Medulla oblongata (tissue), 1 donor: ENCODE measurements around the gene SOCS6.

ENCODE experiments used
- DNase-seq: peaks from one replicate; pipeline ENCODE4 v3.0.0-alpha.2; 2015; ENCODE audit errors: extremely low spot score

Gene SOCS6

GRCh38 chr18:70289351-70290312, 787 bp downstream of the SOCS6 start:
- DNase-seq, result peak; percentile 23

DNA sequence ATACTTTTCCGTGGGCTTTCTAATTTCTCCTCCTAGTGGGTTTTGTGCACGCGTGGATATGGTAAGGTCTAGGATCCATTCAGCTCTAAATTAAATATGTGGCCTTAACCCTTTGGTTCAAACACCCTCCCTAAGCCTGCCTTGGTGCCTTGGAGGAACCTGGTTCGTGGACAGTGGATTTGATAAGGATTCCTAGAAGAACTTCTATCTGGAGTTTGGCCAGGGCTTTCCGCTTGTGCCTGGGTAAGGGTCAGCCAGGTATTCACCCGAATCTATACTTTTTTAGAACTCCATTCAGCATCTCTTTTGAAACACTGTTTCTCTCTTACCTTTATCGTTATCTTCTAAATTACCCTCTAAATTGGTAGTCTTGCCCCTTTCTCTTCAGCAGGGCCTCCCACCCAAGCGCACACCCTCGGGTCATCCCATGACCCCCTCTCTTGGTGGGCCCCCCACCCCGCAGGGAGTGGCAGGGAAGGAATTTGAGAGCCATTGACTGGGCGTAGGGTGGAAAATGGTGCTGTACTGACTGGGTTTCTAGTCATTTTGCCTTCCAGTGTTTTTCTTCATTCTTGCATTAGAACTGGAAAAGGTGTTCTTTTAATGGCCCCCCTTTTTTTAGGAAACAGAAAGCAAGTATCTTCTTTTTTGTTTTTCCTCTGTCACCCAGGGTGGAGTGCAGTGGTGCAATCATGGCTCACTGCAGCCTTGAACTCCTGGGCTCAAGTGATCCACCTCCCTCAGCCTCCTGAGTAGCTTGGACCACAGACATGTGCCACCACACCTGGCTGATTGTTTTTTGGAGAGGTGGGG, 1.8 kb downstream of the SOCS6 start:
- peak; percentile 21 for DNase-seq

GRCh38 chr18:70291295-70291574, 2.4 kb downstream of the SOCS6 start:
- DNase-seq, result no peak

GRCh38 chr18:70292628-70293027, 3.8 kb downstream of the SOCS6 start:
- peak; percentile 23 for DNase-seq

DNA sequence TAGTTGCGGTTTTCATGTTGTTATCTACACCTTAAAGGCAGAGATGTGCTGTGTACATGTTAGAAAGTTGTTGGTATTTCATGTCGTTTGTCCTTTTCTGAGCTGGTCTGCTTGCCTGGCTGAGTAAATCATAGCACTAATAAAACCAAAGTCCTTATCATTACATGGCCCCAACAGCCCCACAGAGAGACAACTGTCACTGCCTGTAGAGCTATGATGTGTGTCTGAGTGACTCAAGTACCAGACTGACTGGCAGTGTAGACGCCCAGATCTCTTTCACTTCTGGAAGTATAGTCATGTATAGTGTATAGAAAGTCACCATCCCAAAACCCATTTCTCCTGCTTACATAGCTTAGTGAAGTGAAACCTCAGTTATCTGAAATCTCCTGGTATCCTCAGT, 4.3 kb downstream of the SOCS6 start:
- peak; percentile 12 for DNase-seq

GRCh38 chr18:70294471-70295191, 5.8 kb downstream of the SOCS6 start:
- DNase-seq, result peak; percentile 16

DNA sequence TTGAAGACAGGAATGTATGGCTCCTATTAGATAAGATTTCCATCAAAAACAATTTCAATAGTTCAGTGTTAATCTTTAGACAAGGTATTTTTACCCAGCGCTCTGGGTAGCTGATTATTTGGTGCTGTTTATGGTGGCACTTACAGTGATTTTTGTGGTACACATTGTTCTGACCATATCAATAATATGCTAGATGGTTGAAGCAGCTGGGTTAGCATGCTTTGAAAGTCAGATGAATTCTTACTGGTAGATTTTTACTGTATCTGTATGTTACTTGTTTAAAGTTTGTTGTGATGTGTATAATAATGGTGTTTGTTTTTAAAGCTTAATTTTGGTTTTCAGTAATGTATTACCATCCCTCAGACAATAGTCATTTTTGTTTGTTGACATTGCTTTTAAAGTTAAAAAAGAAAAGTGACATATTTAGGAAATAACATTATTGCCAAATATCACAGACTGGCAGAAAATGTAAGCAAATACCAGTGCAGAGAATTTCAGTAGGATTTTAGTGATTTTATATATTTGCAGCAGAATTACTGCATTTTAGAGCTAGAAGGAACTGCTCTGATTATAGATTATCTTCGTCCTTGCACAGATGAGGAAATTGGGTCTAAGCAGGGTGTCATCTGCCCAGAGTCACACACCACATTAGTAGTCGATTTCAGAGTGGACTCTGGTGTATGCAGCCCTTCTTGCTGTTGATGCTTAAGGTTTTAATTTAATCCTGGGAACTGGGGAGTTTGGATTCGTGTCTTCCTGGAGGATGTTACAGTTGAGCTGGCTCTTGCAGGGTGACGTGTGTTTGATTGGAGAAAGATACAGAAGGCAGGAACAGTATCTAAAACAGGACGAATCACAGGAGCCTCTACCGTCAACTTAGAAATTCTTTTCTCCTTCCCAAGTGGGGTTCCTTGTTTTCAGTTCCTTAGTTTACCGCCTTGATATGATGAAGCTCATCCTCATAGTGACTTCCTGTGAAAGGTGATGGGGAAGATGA, 6.6 kb downstream of the SOCS6 start:
- peak; percentile 28 for DNase-seq

- peak; percentile 47 for DNase-seq
Measured at GRCh38 chr18:70296289-70296688, 7.4 kb downstream of the SOCS6 start.

DNA sequence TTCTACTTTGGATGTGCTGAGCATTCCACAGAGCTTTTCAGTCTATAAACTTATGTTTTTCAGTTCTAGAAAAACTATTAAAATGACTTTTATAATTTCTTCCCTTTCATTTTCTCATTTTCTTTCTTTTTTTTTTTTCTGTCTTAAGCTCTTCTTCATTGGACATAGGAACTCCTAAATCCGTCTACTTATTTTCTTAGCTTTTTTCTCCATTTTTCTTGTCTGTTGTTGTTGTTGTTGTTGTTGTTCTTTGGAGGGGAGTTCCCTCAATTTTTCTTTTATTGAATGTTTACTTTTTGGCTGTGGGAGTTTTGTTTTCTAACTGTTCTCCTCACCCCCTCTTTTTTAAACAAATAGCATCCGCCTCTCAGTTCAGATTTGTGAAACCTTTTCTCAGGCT, 7.9 kb downstream of the SOCS6 start:
- no peak for DNase-seq

GRCh38 chr18:70299393-70299792, 10.5 kb downstream of the SOCS6 start:
- no peak for DNase-seq

- no peak for DNase-seq
Measured at GRCh38 chr18:70301667-70302066, 12.8 kb downstream of the SOCS6 start.

DNA sequence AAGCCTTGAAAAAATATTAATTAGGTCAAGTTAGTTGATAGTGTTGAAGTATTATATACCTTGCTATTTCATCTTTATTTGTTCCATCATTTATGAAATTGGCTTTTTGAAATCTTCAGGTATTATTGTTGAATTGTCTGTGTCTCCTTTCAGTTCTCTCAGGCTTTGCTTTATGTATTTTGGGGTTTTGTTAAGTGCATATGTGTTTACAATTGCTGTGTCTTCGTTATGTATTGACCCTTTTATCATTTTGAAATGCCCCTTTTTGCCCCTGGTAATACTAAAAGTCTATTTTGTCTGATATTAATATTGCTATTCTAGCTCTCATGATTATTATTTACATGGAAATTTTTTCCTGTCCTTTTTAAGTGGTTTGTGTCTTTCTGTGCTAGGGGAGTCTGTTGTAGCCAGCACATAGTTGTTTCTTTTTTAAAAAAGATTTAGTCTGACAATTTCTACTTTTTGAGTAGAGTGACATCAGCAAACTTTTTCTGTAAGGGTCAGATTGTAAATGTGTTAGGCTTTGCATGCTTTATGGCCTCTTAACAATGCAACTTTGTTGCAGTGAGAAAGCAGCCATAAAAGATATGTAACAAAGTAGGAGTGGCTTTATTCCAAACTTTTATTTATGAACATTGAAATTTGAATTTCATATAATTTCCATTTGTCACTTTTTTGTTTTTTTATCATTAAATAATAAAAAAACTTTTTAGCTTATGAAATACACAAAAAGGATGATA, 19.9 kb downstream of the SOCS6 start:
- no peak for DNase-seq

DNA sequence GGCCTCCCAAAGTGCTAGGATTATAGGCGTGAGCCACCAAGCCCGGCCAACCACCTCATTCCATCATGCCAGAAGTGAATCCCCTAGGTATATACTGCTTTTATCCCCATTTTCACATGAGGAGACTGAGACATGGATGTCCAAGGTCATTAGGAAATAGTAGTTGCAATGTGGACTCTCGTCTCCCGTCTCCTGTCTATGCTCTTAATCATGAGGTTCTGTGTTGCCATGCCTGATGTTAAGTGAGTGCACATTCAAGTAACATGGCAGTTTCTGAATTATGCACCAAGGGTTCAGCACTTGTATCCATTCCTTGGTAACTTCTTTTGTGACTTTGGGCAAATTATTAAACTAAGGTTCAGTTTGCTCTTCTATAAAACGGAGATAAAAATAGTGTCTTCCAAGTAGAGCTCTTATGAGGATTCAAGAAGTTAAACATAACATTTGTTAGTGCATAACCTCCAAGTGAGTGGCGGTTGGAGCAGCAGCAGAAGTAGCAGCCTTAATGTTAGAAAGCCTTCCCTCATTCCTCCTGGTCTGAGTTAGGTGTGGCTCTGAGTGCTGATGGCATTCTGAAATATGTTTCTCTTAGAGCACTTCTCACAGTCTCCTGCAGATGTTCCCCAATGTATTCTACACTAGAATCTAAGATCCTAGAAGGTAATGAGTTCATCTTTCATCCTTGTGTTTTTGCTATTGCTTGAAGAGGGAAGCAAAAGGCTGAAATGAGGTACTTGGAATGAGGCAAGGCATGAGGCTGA, 21.9 kb downstream of the SOCS6 start:
- no peak for DNase-seq

- DNase-seq, result no peak
Measured at GRCh38 chr18:70311726-70312125, 22.9 kb downstream of the SOCS6 start.

- DNase-seq, result no peak
Measured at GRCh38 chr18:70313640-70314039, 24.8 kb downstream of the SOCS6 start.

DNA sequence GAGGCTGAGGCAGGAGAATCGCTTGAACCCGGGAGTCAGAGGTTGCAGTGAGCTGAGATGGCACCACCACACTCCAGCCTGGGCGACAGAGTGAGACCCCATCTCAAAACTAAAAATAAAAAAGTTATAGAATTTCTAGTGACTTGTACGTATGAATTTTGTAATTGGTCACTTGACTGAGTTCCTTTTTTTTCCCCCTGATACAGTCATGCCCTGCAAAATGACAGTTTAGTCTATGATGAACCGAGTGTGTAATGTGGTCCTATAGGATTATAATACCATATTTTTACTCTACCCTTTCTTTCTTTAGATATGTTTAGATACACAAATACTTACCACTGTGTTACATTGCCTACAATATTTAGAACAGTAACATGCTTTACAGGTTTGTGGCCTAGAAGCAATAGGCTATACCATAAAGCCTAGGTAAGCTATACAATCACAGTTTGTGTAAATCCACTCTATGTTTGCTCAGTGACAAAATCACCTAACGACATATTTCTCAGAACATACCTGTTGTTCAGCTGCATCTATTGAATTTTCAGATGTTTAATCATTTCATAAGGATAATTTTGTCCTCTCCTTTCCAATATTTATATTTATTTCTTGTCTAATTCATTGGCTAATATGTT, 25.4 kb downstream of the SOCS6 start:
- no peak for DNase-seq

DNA sequence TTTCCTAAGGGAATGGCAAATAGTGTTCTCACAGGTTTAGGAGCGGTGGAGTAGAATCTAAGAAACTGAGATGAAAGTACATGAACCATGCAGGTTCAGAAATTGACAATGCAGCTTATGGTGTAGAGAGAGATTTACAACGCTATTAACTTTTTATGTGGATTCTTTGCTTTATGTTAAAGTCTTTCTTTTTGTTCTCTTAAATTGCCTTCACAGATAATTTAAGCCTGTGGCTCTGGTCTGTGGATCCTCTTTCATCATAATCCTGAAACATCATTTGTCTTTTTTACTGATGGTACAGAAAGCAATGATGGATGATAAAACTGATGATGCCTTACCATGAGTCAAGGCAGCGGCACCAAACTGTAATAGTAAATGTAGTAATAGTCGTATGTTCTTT, 30.3 kb downstream of the SOCS6 start:
- no peak for DNase-seq

DNA sequence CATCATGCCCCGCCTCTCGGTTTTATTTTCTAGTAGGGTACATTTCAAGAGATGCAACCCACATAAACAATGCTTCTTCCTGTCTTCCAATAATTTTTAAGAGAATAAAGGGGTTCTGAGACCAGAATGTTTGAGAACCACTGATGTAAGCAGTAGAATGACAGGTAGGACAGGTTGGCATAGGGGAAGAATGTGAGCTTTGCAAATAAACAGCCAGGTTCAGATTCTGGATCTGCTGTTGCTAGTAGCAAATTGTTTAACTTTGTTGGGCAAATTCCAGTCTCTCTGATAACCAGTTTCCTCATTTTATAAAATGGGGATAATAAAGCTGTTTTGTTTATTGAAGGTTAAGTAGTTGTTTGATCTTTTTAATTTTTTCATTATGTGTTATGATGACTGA, 32.8 kb downstream of the SOCS6 start:
- DNase-seq, result no peak

GRCh38 chr18:70322385-70322784, 33.5 kb downstream of the SOCS6 start:
- no peak for DNase-seq
